Mammary epithelial cell (primary cell): ENCODE measurements around the gene CLASRP.

Experiments
- CTCF ChIP-seq, 2 donors: IDR thresholded peaks in 1 of 2; conservative IDR thresholded peaks in 1 of 2; 2 replicates each; pipeline ENCODE4 v1.5.1; 2011 to 2012; ENCODE audit warnings: inconsistent platforms in 2 of 2, low read length in 2 of 2, mild to moderate bottlenecking in 2 of 2, control low read depth in 1 of 2, low read depth in 1 of 2; ENCODE audit not compliant: insufficient read depth in 1 of 2; ENCODE audit errors: extremely low read depth in 1 of 2
- EZH2 ChIP-seq: IDR thresholded peaks from 2 replicates; pipeline ENCODE4 v1.6.1; 2012; ENCODE audit warnings: low read length, inconsistent platforms, borderline replicate concordance

- TF ChIP-seq CTCF (conservative IDR thresholded peaks at IDR 0.05 in 1 of 2, IDR thresholded peaks at IDR 0.05 in 1 of 2; ENCODE audit: extremely low read depth in 1 of 2, insufficient read depth in 1 of 2, low read depth in 1 of 2, low read length in 2 of 2) (no peak), EZH2 (no peak)
Observed at GRCh38 chr19:45117671-45118070, 78.8 kb downstream of the CLASRP start.
